ENCODE measurements around the gene PRPSAP1.
A peak's percentile ranks its signal among the peaks of the same experiment; 100 is the strongest.
"Not testable (repeated sequence)": the region's sequence is repeated elsewhere in the genome, so short reads cannot be mapped to it uniquely, and the experiment has no call there.

PRPSAP1 gene

DNA sequence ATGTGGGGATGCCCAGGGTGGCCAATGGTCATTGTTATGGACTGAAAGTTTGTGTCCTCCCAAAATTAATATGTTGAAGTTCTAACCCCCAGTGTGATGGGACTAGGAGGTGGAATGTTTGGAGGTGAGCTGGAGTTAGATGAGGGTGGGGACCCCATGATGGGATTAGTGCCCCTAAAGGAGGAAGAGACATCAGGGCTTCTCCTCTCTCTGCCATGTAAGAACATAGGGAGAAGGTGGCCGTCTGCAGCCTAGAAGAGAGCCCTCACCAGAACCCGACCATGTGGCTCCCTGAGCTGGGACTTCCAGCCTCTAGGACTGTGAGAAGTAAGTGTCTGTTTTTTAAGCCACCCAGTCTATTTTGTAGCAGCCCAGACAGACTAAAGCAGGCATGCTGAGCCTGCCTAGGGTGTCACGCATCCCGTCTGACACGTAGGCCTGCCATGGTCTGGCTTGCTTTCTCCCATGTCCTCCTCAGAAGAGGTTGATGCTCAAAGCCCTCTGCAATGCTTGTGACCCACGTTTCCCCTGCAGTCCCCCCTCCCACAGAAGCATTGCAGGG, 4.0 kb upstream of the PRPSAP1 start:
- no peak for DNase-seq

- DNase-seq = no peak
Measured at GRCh38 chr17:76356803-76357456, 3.2 kb upstream of the PRPSAP1 start.

GRCh38 chr17:76354747-76355310, 1.1 kb upstream of the PRPSAP1 start:
- no peak for DNase-seq

- no peak for DNase-seq
Measured at GRCh38 chr17:76354317-76354729, 607 bp upstream of the PRPSAP1 start.

DNA sequence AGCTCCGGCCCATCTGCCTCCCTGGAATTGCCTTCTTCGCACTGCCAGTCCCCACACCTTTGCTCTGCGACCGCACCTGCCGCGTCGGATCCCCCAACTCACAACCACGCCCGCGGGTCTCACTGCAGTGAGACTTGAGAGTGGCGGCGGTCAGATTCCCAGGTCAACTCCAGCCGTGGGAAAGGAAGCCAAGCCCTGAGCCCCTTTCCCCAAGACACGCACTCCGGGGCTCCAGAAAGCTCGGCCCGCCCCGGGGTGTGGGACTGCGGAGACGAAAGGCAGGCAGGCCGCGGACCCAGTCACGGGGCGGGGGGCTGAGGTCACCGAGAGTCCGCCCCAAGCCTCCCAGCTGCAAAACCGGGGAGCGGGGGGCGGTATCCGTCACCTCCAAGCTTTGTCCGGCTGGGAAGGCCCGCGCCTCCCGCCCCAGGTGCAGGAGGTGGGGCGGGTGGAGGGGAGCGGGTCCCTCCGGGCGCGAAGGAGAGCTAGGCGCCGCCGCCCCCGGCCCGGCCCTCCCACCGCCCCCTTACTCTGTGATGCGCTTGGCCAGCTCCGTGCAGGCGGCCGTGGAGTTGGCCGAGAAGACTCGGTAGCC, 615 bp downstream of the PRPSAP1 start:
- DNase-seq = peak; percentile 30 to 36

DNA sequence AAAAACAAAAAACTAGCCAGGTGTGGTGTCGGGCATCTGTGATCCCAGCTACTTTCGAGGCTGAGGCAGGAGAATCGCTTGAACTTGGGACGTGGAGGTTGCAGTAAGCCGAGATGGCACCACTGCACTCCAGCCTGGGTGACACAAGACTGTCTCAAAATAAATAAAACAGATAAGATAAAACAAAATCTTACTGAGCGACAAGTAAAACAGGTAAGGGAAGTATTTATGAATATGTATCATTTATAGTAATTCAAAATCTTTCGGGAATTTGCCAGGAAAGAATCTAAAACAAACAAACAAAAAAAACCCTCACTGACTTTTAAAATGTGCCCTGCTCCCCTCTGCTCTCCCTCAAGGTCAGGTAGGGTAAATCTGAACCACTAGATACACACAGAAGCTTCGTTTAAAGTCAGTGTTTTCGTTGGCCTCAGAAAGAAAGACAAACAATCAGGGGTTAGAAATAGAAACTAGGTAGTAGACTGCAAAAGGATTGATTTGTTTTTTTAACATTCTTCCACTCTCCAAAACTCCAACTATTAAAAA, 2.1 kb downstream of the PRPSAP1 start:
- DNase-seq = no peak

DNA sequence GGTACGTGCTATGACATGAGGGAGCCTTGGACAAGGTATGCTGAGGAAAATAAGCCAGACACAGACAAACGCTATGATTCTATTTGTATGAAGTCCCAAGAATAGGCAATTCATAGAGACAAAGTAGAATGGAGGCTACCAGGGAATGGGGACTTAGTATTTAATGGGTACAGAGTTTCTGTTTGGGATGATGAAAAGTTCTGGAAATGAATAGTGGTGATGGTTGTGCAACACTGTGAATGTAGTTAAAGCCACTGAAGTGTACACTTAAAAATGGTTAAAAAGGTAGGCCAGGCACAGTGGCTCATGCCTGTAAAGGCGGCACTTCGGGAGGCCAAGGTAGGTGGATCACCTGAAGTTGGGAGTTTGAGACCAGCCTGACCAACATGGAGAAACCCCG, 3.3 kb downstream of the PRPSAP1 start:
- no peak for DNase-seq

GRCh38 chr17:76346936-76347335, 6.8 kb downstream of the PRPSAP1 start:
- DNase-seq = not testable (repeated sequence)

- no peak for DNase-seq
Measured at GRCh38 chr17:76345377-76345974, 8.2 kb downstream of the PRPSAP1 start.

DNA sequence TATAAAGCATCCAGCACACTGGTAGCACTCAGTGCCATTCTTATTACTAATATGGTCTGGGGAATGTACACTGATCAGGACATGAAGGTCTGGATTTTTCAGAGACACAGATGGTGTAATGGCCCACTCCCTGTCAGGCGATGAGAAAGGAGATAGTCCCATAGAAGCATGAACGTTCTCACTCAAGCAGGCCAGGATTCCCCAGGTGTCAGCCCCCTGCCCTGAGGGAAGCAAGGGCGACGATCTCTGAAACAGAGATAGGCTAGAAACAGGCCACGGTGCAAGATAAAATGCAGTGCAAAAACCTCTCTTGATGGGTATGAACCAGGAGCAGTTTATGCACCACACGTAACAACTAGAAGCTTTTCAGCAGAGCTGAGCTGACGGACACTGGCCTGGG, 10.6 kb downstream of the PRPSAP1 start:
- no peak for DNase-seq

GRCh38 chr17:76341301-76341700, 12.4 kb downstream of the PRPSAP1 start:
- DNase-seq = no peak

DNA sequence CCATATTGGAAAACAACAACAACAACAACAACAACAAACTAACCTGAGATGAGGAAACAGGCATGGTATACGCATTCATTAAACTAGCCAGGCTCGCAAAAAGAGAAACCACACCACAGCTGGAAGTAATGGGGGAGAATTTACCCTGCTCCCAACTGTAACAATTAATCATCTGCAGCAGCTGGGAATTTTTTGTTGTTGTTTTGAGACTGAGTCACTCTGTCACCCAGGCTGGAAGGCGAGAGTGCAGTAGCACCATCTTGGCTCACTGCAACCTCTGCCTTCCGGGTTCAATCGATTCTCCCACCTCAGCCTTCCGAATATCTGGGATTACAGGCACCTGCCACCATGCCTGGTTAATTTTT, 16.3 kb downstream of the PRPSAP1 start:
- no peak for DNase-seq

GRCh38 chr17:76336756-76337412, 16.8 kb downstream of the PRPSAP1 start:
- DNase-seq = no peak

GRCh38 chr17:76335716-76336381, 17.9 kb downstream of the PRPSAP1 start:
- no peak for DNase-seq

- no peak for DNase-seq
Measured at GRCh38 chr17:76333673-76334505, 19.8 kb downstream of the PRPSAP1 start.

DNA sequence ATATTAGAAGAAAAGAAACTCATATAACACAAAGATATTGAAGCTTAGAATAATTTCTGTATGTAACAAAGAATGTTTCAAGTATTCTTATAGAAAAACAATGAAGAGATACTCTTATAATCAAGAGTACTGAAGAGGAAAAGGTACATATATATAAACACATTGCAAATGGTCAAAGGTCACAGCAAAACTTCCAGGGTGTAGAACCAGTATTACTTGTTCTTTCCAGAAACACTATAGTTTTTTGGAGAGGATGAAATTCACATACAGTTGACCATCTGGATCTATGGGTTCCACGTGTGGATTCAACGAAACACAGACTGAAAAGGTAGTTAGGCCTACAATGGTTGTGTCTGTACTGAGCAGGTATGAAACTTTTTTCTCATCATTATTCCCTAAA, 22.6 kb downstream of the PRPSAP1 start:
- DNase-seq = no peak

DNA sequence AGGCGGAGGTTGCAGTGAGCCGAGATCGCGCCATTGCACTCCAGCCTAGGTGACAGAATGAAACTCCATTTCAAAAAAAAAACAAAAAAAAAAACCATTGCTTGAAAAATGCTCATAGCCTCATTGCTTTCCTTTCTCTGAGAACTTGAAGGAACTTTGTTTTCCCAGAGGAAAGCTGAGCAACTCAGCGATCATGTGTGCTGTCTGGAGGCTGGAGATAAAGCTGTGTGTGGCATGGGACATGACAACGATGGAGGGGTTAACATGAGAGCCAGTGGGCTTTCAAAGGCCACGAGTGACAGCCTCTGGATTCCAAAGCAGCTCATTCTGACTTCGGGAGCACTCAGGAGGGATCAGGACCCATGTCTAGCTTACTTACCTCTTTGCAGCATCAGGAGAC, 24.1 kb downstream of the PRPSAP1 start:
- DNase-seq = no peak

GRCh38 chr17:76327696-76328095, 26.0 kb downstream of the PRPSAP1 start:
- DNase-seq = no peak

GRCh38 chr17:76326306-76326705, 27.4 kb downstream of the PRPSAP1 start:
- no peak for DNase-seq

- DNase-seq = no peak
Measured at GRCh38 chr17:76318586-76318985, 35.1 kb downstream of the PRPSAP1 start.

DNA sequence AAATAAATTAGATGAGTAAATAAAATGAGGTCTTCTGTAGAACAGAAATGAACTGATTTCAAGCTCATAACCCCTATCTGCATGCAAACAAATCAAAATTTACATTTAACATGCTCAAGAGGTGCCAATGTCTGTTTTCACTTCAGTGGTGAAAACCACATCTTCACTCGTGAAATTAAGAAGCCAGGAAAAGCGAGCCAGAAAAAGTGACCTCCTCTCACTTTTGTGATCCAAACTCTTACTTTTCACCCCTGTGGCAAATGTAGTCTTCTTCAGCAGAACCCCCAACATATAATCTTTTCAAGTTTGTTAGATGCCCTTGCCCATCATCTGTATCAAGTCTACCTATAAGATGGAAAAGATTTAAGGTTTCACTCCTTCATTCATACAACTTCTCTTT, 36.2 kb downstream of the PRPSAP1 start:
- no peak for DNase-seq

All from stimulated activated CD4-positive, alpha-beta T cell treated with anti-CD3 and anti-CD28 coated beads, Interleukin-2, amount 100 ng/mL, for 24 hours (primary cell).